Rectal smooth muscle tissue (tissue), 1 donor: Measurements from ENCODE around the gene CCDC169.
"Not testable (repeated sequence)": the region's sequence is repeated elsewhere in the genome, so short reads cannot be mapped to it uniquely, and the experiment has no call there.

Experiments used
- H3K27ac ChIP-seq: one replicate; pipeline ENCODE4 v1.7.0; 2013; ENCODE audit warnings: low read depth, low read length, inconsistent platforms
- H3K27me3 ChIP-seq: one replicate; pipeline ENCODE4 v1.7.0; 2013; ENCODE audit warnings: low read length; ENCODE audit not compliant: control insufficient read depth, insufficient read depth
- H3K36me3 ChIP-seq: one replicate; pipeline ENCODE4 v1.7.0; 2013; ENCODE audit warnings: low read length; ENCODE audit not compliant: control insufficient read depth, insufficient read depth
- H3K4me1 ChIP-seq: one replicate; pipeline ENCODE4 v1.7.0; 2013; ENCODE audit warnings: low read length; ENCODE audit not compliant: control insufficient read depth, insufficient read depth
- H3K4me3 ChIP-seq: one replicate; pipeline ENCODE4 v1.7.0; 2013; ENCODE audit warnings: low read length
- H3K9ac ChIP-seq: one replicate; pipeline ENCODE4 v1.7.0; 2013; ENCODE audit warnings: low read length

CCDC169 gene

DNA sequence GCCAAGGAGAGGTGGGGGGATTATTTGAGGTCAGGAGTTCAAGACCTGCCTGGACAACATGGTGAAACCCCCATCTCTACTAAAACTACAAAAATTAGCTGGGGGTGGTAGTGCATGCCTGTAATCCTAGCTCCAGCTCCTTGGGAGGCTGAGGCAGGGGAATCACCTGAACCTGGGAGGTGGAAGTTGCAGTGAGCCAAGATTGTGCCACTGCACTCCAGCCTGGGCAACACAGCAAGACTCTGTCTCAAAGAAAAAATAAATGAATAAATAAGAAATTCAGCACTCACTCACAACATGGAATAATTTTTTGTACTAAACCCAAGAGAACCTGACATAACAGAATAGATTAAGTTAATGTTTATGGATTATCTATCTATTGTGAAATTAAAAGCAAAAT, 34.6 kb upstream of the CCDC169 start:
- not testable (repeated sequence) for H3K36me3 ChIP-seq, H3K4me1 ChIP-seq, H3K4me3 ChIP-seq, H3K27me3 ChIP-seq, H3K27ac ChIP-seq, H3K9ac ChIP-seq

DNA sequence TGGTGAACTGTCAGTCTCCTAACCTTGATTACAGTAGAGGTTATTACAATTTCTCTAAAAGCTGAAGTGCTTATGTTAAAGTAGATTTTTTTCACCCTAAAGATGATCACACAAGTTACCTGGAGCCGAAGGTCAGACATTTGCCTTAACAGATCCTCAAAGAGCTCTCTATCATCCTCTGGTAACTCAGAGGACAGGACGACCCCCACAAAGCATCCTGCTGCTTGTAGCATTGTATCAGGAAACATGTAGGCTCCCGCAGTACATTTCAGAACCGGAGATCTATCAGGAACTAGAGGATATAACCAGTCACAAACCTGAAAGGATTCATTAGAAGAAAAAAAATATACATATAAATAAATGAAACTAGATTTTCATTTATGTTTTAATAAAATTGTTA, 33.7 kb upstream of the CCDC169 start:
- Histone ChIP-seq H3K4me3 (no peak overlapping the region), H3K9ac (no peak overlapping the region), H3K27ac (no peak overlapping the region), H3K36me3 (peaks cover 2% of the 10 kb centered on the region), H3K4me1 (no peaks in the 10 kb centered on the region), H3K27me3 (no peaks in the 10 kb centered on the region)

DNA sequence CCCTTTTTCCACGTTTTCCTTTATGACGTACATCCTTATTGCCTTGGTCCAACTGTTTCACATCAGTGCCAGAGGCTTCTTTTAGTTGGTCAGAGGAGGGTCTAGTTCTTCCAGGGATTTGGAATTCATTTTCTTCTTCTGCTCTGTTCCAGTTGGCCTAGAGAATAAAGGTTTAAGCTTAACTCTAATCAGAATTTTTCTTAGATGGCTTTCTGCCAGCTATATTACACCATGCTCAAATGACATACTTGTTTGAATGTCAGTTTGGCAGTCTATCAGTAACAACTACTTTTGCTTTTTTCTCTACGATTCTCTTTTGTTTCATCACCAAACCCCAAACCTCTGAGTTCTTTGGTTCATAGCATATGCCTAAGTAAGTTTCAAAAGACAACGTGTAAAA, 31.7 kb upstream of the CCDC169 start:
- Histone ChIP-seq H3K9ac (no peak overlapping the region), H3K27me3 (no peaks in the 10 kb centered on the region), H3K27ac (no peak overlapping the region), H3K4me1 (no peaks in the 10 kb centered on the region), H3K4me3 (no peak overlapping the region), H3K36me3 (peaks cover 2% of the 10 kb centered on the region)

DNA sequence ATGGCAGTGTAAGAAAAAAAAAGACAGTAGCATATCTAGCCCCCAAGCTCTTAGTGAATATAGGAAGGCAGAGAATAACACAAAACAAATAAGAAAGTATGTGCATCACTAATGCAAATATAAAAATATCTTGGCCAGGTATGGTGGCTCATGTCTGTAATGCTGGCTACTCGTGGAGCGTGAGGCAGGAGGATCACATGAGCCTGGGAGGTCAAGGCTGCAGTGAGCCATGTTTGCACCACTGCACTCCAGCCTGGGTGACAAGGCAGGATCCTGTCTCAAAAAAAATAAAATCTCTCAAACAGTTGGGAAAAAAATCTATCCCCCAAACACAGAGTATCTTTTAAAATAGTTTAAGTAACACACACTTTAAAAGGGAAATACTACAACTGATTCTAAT, 31.2 kb upstream of the CCDC169 start:
- Histone ChIP-seq H3K4me3 (no peak overlapping the region), H3K27ac (no peak overlapping the region), H3K27me3 (no peaks in the 10 kb centered on the region), H3K36me3 (peaks cover 2% of the 10 kb centered on the region), H3K9ac (no peak overlapping the region), H3K4me1 (no peaks in the 10 kb centered on the region)

DNA sequence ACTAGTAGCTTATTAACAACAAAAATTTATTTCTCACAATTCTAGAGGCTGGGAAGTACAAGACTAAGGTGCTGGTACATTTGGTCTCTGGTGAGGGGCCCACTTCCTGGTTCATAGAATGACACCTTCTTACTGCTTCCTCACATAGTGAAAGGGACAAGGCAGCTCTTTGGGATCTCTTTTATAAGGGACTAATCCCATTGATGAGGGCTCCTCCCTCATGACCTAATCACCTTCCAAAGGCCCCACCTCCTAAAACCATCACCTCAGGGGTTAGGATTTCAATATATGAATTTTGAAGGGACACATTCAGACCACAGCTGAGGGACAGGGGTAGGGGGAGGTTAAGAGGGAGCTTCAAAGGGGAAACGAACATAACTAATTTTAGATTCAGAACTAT, 28.3 kb upstream of the CCDC169 start:
- Histone ChIP-seq H3K4me1 (no peaks in the 10 kb centered on the region), H3K36me3 (peaks cover 2% of the 10 kb centered on the region), H3K9ac (no peak overlapping the region), H3K4me3 (no peak overlapping the region), H3K27me3 (no peaks in the 10 kb centered on the region), H3K27ac (no peak overlapping the region)

DNA sequence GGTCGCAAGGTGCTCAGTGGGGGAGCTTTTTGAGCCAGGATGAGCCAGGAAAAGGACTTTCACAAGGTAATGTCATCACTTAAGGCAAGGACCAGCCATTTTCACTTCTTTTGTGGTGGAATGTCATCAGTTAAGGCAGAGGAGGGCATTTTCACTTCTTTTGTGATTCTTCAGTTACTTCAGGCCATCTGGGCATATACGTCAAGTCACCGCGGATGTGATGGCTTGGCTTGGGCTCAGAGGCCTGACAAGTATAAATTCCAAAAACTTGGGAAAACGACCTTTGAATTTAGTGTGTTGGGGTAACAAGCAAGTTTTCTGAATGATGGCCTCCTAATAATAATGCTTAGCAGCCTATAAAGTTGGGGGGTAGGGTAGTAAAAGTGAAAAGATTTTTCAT, 27.3 kb upstream of the CCDC169 start:
- H3K4me3 ChIP-seq, H3K27ac ChIP-seq, H3K27me3 ChIP-seq, H3K9ac ChIP-seq, H3K36me3 ChIP-seq, H3K4me1 ChIP-seq: not testable (repeated sequence)

DNA sequence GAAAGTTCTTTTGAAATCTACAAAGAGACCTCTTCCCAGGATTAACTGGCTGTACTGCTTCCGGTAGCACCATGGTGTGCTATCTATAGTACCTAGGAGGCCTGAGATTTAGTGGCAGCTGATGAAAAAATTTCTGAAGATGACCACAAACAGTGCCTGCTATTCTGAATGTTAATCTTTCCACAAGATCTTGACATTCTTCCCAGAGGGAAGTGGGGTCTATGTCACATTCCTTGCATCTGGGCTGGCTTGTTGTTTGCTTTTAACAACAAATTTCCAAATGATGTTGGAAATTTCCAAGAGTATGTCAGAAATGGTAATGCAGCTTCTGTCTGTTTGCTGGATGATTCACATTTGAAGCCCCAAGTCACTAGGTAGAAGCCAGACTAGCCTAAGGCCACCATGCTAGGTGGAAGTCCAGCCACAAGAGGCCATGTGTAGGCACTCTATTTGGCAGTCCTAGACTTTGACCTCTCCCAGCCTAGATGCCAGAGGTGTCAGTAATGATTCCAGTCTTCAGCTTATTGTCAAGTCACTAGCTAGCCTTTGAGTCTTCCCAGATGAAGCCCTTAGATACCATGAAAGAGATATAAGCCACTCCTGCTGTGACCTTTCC, 26.4 kb upstream of the CCDC169 start:
- Histone ChIP-seq H3K27me3 (no peaks in the 10 kb centered on the region), H3K9ac (no peak overlapping the region), H3K4me3 (no peak overlapping the region), H3K36me3 (no peaks in the 10 kb centered on the region), H3K27ac (no peak overlapping the region), H3K4me1 (no peaks in the 10 kb centered on the region)

DNA sequence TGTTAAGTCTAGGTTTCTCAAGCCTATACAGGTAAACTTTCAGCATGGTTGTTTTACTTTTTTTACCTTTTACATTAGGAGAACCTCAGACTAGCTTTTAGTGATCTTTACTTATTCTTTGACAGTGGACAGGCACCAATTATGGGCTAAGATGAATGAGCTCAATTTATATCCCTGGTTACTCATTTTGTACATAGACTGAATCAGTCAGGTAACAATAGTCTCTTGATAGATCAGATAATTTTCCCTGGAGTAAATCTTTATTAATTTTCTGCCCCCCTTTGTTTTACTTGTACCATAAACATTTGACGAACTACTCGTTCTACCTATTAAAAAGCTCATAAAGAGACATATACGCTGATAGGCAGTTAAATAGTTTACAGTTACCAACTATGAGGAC, 25.8 kb upstream of the CCDC169 start:
- H3K4me3 ChIP-seq: no peak overlapping the region
- no peaks in the 10 kb centered on the region for H3K4me1 ChIP-seq
- H3K27ac ChIP-seq: no peak overlapping the region
- no peak overlapping the region for H3K9ac ChIP-seq
- H3K27me3 ChIP-seq: no peaks in the 10 kb centered on the region
- H3K36me3 ChIP-seq: no peaks in the 10 kb centered on the region

DNA sequence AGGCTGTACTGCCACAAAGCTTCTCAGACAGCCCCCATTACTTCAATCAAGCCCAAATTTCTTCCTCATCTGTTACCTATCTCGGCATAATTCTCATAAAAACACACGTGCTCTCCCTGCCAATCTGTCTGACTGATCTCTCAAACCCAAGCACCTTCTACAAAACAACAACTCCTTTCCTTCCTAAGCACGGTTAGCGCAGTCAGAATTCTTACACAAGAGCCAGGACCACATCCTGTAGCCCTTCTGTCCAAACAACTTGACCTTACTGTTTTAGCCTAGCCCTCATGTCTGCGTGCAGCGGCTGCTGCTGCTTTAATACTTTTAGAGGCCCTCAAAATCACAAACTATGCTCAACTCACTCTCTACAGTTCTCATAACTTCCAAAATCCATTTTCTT, 22.2 kb upstream of the CCDC169 start:
- not testable (repeated sequence) for H3K9ac ChIP-seq, H3K27me3 ChIP-seq, H3K27ac ChIP-seq

DNA sequence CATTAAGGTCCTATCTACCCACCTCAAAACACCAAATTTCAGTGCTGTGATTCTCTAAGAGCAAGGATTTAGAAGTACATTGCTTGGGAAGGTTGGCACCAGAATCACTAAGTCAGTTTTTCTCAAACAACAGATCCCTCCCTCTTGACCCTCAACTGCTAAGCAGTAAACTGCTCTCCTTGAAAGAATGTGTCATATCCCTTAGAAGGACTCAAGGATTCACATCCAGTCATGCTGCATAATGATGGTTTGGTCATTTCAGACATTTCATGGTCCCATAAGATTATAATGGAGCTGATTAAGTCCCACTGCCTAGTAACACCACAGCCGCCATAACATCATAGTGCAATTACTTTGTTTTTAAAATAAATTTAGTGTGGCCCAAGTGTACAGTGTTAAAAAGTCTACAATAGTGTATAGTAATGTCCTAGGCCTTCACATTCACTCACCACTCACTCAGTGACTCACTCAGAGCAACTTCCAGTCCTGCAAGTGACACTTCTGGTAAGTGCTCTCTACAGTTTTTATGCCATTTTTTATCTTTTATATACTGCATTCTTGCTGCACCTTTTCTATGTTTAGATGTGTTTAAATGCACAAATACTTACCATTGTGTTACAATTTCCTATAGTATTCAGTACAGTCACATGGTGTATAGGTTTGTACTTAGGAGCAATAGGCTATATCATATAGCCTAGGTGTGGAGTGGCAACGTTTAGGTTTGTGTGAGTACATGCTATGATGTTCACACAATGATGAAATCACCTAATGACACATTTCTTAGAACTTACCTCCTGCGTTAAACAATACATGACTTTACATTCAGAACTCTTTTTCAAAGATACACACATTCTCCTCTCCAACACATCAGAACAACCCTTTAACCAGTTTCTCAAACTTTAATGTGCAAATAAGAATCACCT, 15.7 kb upstream of the CCDC169 start:
- Histone ChIP-seq H3K36me3 (peaks cover 4% of the 10 kb centered on the region), H3K27ac (no peak overlapping the region)

More for the DNA sequence above, 22.2 kb upstream of the CCDC169 start:
- H3K4me3 ChIP-seq, H3K4me1 ChIP-seq, H3K36me3 ChIP-seq: not testable (repeated sequence)

DNA sequence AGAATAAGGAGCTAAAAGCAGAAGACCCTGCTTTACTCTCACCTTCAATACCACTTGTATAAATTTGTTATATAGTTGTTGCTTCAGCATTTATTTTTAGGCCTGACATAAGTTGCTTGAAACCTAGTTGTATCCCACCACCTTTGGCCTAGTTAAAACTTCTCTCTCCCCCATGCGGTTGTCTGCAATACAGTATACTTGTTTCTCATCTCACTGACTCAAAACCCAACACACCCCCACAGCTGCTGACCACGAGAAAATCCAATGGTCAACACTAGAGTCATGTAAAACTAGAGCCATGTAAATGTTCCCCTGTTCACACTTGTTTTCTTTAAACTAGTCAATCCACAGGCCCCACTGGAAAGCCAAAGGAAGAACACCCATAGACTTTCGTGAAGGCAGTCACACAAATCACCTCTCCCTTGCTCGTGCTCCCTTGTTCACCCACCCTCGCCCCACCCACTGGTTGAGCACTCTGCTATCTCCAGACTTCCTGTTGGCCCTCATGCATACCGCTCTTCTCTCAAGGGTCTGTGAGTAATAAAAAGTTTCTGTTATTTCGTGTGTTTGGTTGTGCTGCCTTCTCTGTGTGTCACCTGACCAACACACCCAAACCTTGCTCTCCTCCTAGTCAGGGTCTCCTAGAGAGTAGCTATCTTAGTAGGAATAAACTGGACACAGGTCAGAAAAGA, 12.9 kb upstream of the CCDC169 start:
- H3K9ac ChIP-seq: no peak overlapping the region
- H3K36me3 ChIP-seq: peaks cover 4% of the 10 kb centered on the region
- H3K27ac ChIP-seq: no peak overlapping the region
- no peak overlapping the region for H3K4me3 ChIP-seq
- no peaks in the 10 kb centered on the region for H3K27me3 ChIP-seq
- H3K4me1 ChIP-seq: no peaks in the 10 kb centered on the region

More for the DNA sequence above, 15.7 kb upstream of the CCDC169 start:
- Histone ChIP-seq H3K27me3 (no peaks in the 10 kb centered on the region), H3K4me1 (no peaks in the 10 kb centered on the region), H3K4me3 (no peak overlapping the region), H3K9ac (no peak overlapping the region)

DNA sequence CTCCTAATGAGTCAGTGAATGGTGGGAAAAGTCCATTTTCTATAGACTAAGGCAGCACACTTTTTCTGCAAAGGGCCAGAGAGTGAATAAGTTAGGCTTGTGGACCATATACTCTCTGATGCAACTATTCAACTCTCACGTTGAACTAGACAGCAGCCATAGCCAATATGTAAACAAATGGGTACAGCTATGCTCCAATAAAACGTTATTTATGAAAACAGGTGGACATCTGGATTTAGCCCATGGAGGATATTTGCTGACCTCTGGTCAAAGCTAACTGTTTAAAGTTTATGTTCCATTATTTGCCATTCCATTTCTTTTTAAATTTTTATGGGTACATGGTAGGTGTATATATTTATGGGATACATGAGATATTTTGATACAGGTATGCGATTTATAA, 4.7 kb upstream of the CCDC169 start:
- Histone ChIP-seq H3K4me3 (no peak overlapping the region), H3K27ac (no peak overlapping the region), H3K9ac (no peak overlapping the region), H3K4me1 (peaks cover 3% of the 10 kb centered on the region), H3K36me3 (peaks cover 3% of the 10 kb centered on the region), H3K27me3 (no peaks in the 10 kb centered on the region)
